ENCODE measurements around the gene CYBA.

CYBA gene

DNA sequence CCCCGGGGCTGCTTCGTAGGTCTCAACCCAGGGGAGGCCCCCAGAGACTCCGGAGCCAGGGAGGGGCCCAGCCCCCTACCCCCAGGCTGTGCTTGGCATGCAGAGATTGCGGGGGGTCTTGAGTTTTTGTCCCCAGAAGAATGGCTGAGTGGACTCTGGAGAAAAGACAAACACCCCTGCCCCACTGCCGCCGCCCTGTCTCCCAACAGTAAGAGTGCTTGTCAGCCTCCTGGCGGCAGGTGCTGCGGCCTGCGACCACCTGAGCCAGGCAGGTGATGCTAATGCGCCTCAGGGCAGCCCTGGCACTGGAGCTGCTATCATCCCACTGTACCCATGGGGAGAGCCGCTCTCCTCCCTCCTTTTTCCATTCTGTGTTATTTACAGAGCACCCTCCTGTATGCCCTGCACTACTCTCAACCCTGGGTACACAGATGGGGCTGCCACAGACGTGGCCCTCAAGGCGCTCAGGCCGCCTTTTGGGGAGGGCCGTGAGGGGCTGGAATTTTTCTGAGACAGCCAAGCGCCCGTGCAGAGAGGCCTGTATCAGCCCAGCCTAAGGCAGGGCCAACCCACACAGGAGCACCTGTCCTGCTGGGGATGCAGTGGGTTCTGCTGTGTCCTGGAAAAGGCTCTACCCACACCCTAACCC is 15.1 kb downstream of the CYBA start:
- TF ChIP-seq, protein P1, sequence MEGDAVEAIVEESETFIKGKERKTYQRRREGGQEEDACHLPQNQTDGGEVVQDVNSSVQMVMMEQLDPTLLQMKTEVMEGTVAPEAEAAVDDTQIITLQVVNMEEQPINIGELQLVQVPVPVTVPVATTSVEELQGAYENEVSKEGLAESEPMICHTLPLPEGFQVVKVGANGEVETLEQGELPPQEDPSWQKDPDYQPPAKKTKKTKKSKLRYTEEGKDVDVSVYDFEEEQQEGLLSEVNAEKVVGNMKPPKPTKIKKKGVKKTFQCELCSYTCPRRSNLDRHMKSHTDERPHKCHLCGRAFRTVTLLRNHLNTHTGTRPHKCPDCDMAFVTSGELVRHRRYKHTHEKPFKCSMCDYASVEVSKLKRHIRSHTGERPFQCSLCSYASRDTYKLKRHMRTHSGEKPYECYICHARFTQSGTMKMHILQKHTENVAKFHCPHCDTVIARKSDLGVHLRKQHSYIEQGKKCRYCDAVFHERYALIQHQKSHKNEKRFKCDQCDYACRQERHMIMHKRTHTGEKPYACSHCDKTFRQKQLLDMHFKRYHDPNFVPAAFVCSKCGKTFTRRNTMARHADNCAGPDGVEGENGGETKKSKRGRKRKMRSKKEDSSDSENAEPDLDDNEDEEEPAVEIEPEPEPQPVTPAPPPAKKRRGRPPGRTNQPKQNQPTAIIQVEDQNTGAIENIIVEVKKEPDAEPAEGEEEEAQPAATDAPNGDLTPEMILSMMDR (IDR thresholded peaks at IDR 0.05; ENCODE audit: low read length): no peak
- TF ChIP-seq EZH2phosphoT487 (IDR thresholded peaks at IDR 0.05; ENCODE audit: low read length) (no peak), EZH2 (optimal IDR thresholded peaks at IDR 0.05; ENCODE audit: low read depth, low read length) (no peak)
- Histone ChIP-seq H3K4me2 (ENCODE audit: low read depth, low read length) (peak overlapping the region; percentile 78; the same call in 1 of the 2 replicates), H4K20me1 (ENCODE audit: insufficient read depth, low read length) (no peaks in the 10 kb centered on the region), H3K9me3 (replicated peaks; ENCODE audit: insufficient read depth, low read length) (no peaks in the 10 kb centered on the region), H3K79me2 (ENCODE audit: low read length) (no peaks in the 10 kb centered on the region), H3K27me3 (replicated peaks; ENCODE audit: insufficient read depth, low read length) (no peaks in the 10 kb centered on the region), H3K4me3 (ENCODE audit: low read length) (no peak overlapping the region), H3K9me2 (replicated peaks; ENCODE audit: insufficient read depth, low read length) (no peaks in the 10 kb centered on the region), H3K36me3 (replicated peaks; ENCODE audit: insufficient read depth, low read length) (no peaks in the 10 kb centered on the region), H2AFZ (ENCODE audit: low read length) (no peak overlapping the region), H3K27ac (ENCODE audit: low read length) (no peak overlapping the region), H3K9ac (ENCODE audit: low read length) (no peak overlapping the region), H3F3A (ENCODE audit: insufficient read depth, low read length) (peaks cover 8% of the 10 kb centered on the region; the same call in 1 of the 2 replicates), H3K4me1 (ENCODE audit: low read length) (peaks cover 19% of the 10 kb centered on the region)
- no peak for DNase-seq

DNA sequence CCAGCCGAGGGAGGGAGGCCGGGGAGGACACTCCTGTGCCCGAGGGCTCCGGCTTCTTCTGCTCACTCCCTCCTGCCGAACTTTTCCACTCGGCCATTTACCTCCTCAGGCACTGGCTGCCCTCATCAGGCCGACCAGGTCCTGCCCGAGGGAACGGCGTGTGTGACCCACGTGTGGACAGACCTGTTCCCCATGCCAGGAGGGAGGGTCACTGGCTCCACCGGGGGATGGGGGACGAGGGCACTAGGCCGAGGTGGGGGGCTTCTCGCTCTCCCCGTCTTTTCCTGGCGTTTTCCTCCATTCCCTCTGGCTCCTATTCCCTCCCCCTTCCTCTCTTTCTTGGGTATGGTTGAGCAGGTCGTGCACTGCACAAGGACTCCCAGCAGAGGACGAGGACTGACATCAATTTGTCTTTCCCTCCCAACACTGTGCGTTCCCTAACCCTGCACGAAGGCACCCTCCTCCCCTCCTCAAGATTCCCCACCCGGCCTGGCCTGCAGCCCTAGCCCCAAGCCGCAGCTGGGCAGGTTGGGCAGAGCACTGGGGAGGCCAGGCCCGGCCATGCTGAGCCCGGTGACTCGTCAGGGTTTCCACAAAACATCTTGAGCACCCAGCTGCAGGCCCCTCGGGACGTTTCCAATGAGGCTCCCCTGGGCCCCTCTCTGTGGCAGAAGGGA is 15.7 kb downstream of the CYBA start:
- H3K4me2 ChIP-seq (ENCODE audit: low read depth, low read length): peak overlapping the region; percentile 78
- H3K9me2 ChIP-seq (replicated peaks; ENCODE audit: insufficient read depth, low read length): no peaks in the 10 kb centered on the region
- no peak for DNase-seq
- H3K4me1 ChIP-seq (ENCODE audit: low read length): peaks cover 19% of the 10 kb centered on the region
- H3K9me3 ChIP-seq (replicated peaks; ENCODE audit: insufficient read depth, low read length): no peaks in the 10 kb centered on the region
- no peak for TF ChIP-seq EZH2 (optimal IDR thresholded peaks at IDR 0.05; ENCODE audit: low read depth, low read length)
- TF ChIP-seq EZH2phosphoT487 (IDR thresholded peaks at IDR 0.05; ENCODE audit: low read length): no peak
- TF ChIP-seq, protein P1 (IDR thresholded peaks at IDR 0.05; ENCODE audit: low read length): peak; percentile 24
- H3K36me3 ChIP-seq (replicated peaks; ENCODE audit: insufficient read depth, low read length): no peaks in the 10 kb centered on the region
- H3K27me3 ChIP-seq (replicated peaks; ENCODE audit: insufficient read depth, low read length): no peaks in the 10 kb centered on the region
- H2AFZ ChIP-seq (ENCODE audit: low read length): 0 out of 2 replicates have a peak overlapping the region, but pooled peaks have one; percentile 19
- no peaks in the 10 kb centered on the region for H4K20me1 ChIP-seq (ENCODE audit: insufficient read depth, low read length)
- H3K4me3 ChIP-seq (ENCODE audit: low read length): peak overlapping the region; percentile 64
- peak overlapping the region; percentile 86; the same call in 1 of the 2 replicates for H3K27ac ChIP-seq (ENCODE audit: low read length)
- peaks cover 8% of the 10 kb centered on the region; the same call in 1 of the 2 replicates for H3F3A ChIP-seq (ENCODE audit: insufficient read depth, low read length)
- H3K9ac ChIP-seq (ENCODE audit: low read length): peak overlapping the region; percentile 69; the same call in 1 of the 2 replicates
- H3K79me2 ChIP-seq (ENCODE audit: low read length): no peaks in the 10 kb centered on the region

DNA sequence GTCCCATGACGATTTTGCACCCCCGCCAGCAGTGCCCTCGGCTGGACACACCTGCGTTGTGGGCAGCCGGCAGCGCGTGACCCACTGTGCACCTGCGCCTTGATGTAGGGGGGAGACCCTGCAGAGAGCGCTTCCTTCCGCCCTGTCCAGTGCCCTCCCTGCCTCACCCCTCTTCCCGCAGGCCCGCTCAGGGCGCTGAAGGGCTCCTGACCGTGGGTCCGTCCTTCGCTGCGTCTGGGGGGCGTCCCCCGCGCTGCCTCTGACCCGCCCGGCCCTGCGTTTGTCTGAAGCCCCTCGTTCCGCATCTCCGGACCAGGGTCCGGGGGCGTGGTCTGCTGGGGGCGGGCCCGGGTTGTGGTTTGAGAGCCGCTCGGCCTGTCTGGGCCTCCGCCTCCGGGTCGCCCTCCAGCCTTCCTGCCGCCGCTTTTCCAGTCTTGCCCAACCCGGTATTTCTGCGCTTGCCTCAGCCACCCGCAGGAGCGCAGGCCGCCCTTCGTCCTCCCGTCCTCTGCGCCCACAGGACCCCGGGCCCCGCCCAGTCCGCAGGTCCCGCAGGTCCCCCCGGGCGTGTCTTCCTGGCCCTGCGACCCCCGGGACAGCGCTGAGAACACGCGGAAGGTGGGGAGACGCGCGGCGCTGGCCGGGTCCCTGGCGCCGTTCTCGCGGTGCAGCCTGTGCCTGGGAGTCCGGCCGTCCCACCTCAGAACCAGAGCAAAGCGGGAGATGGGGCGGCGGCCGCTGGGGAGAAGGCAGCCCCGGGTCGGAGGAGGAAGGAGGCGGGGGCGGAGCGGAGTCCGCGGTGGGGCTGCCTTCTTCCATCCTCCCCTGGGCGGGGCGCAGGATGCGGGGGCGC is 16.5 kb downstream of the CYBA start:
- Histone ChIP-seq H3K27me3 (replicated peaks; ENCODE audit: insufficient read depth, low read length) (no peaks in the 10 kb centered on the region), H3K9me3 (replicated peaks; ENCODE audit: insufficient read depth, low read length) (no peaks in the 10 kb centered on the region), H3K79me2 (ENCODE audit: low read length) (no peaks in the 10 kb centered on the region), H3K4me2 (ENCODE audit: low read depth, low read length) (peak overlapping the region; percentile 78), H2AFZ (ENCODE audit: low read length) (0 out of 2 replicates have a peak overlapping the region, but pooled peaks have one; percentile 51), H3K9me2 (replicated peaks; ENCODE audit: insufficient read depth, low read length) (no peaks in the 10 kb centered on the region), H3K36me3 (replicated peaks; ENCODE audit: insufficient read depth, low read length) (no peaks in the 10 kb centered on the region), H3K9ac (ENCODE audit: low read length) (peak overlapping the region; percentile 69), H4K20me1 (ENCODE audit: insufficient read depth, low read length) (no peaks in the 10 kb centered on the region), H3F3A (ENCODE audit: insufficient read depth, low read length) (peaks cover 8% of the 10 kb centered on the region; the same call in 1 of the 2 replicates), H3K4me1 (ENCODE audit: low read length) (peaks cover 19% of the 10 kb centered on the region), H3K4me3 (ENCODE audit: low read length) (peak overlapping the region; percentile 64), H3K27ac (ENCODE audit: low read length) (peak overlapping the region; percentile 86)
- peak; percentile 42 for DNase-seq
- TF ChIP-seq, protein P1 (IDR thresholded peaks at IDR 0.05; ENCODE audit: low read length): no peak
- TF ChIP-seq EZH2phosphoT487 (IDR thresholded peaks at IDR 0.05; ENCODE audit: low read length) (no peak), EZH2 (optimal IDR thresholded peaks at IDR 0.05; ENCODE audit: low read depth, low read length) (no peak)

All from MM.1S (cell line).